Measurements from ENCODE around the gene GNB3.
"Not testable (repeated sequence)": the region's sequence is repeated elsewhere in the genome, so short reads cannot be mapped to it uniquely, and the experiment has no call there.

GNB3 gene

DNA sequence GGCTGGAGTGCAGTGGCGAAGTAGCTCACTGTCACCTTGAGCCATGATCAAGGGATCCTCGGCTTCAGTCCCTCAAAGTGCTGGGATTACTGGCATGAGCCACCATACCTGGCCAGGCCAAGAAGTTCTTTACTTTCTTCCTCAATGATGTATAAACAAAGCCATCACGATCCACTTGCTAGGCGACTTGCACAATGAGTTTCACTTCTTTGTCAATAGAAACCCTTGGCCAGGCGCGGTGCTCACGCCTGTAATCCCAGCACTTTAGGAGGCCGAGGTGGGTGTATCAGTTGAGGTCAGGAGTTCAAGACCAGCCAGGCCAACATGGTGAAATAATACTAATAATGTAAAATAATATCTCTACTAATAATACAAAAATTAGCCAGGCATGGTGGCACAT, 46.7 kb downstream of the GNB3 start:
- Histone ChIP-seq H3K79me2 (ENCODE audit: low read length) (no peaks in the 10 kb centered on the region), H3K4me2 (ENCODE audit: low read depth, low read length) (no peak overlapping the region), H3K36me3 (replicated peaks; ENCODE audit: insufficient read depth, low read length) (no peaks in the 10 kb centered on the region), H3K9me2 (replicated peaks; ENCODE audit: insufficient read depth, low read length) (no peaks in the 10 kb centered on the region), H3F3A (ENCODE audit: insufficient read depth, low read length) (peaks cover 9% of the 10 kb centered on the region; the same call in 1 of the 2 replicates), H3K27ac (ENCODE audit: low read length) (no peak overlapping the region), H4K20me1 (ENCODE audit: insufficient read depth, low read length) (no peaks in the 10 kb centered on the region), H3K4me3 (ENCODE audit: low read length) (no peak overlapping the region), H2AFZ (ENCODE audit: low read length) (no peak overlapping the region), H3K9me3 (replicated peaks; ENCODE audit: insufficient read depth, low read length) (no peaks in the 10 kb centered on the region), H3K9ac (ENCODE audit: low read length) (no peak overlapping the region), H3K4me1 (ENCODE audit: low read length) (peaks cover 11% of the 10 kb centered on the region), H3K27me3 (replicated peaks; ENCODE audit: insufficient read depth, low read length) (no peaks in the 10 kb centered on the region)
- no peak for DNase-seq
- TF ChIP-seq EZH2phosphoT487 (IDR thresholded peaks at IDR 0.05; ENCODE audit: low read length): no peak

GRCh38 chr12:6888360-6888759, 47.6 kb downstream of the GNB3 start:
- no peaks in the 10 kb centered on the region for H3K79me2 ChIP-seq (ENCODE audit: low read length)
- no peaks in the 10 kb centered on the region for H3K9me3 ChIP-seq (replicated peaks; ENCODE audit: insufficient read depth, low read length)
- DNase-seq: no peak
- peaks cover 9% of the 10 kb centered on the region; the same call in 1 of the 2 replicates for H3F3A ChIP-seq (ENCODE audit: insufficient read depth, low read length)
- H3K36me3 ChIP-seq (replicated peaks; ENCODE audit: insufficient read depth, low read length): no peaks in the 10 kb centered on the region
- H3K4me3 ChIP-seq (ENCODE audit: low read length): no peak overlapping the region
- no peak overlapping the region for H2AFZ ChIP-seq (ENCODE audit: low read length)
- no peaks in the 10 kb centered on the region for H3K9me2 ChIP-seq (replicated peaks; ENCODE audit: insufficient read depth, low read length)
- no peak overlapping the region for H3K27ac ChIP-seq (ENCODE audit: low read length)
- H3K27me3 ChIP-seq (replicated peaks; ENCODE audit: insufficient read depth, low read length): no peaks in the 10 kb centered on the region
- H3K9ac ChIP-seq (ENCODE audit: low read length): no peak overlapping the region
- no peaks in the 10 kb centered on the region for H4K20me1 ChIP-seq (ENCODE audit: insufficient read depth, low read length)
- peaks cover 11% of the 10 kb centered on the region for H3K4me1 ChIP-seq (ENCODE audit: low read length)
- TF ChIP-seq, protein P1, sequence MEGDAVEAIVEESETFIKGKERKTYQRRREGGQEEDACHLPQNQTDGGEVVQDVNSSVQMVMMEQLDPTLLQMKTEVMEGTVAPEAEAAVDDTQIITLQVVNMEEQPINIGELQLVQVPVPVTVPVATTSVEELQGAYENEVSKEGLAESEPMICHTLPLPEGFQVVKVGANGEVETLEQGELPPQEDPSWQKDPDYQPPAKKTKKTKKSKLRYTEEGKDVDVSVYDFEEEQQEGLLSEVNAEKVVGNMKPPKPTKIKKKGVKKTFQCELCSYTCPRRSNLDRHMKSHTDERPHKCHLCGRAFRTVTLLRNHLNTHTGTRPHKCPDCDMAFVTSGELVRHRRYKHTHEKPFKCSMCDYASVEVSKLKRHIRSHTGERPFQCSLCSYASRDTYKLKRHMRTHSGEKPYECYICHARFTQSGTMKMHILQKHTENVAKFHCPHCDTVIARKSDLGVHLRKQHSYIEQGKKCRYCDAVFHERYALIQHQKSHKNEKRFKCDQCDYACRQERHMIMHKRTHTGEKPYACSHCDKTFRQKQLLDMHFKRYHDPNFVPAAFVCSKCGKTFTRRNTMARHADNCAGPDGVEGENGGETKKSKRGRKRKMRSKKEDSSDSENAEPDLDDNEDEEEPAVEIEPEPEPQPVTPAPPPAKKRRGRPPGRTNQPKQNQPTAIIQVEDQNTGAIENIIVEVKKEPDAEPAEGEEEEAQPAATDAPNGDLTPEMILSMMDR (IDR thresholded peaks at IDR 0.05; ENCODE audit: low read length): no peak
- no peak for TF ChIP-seq EZH2 (optimal IDR thresholded peaks at IDR 0.05; ENCODE audit: low read depth, low read length)
- no peak for TF ChIP-seq EZH2phosphoT487 (IDR thresholded peaks at IDR 0.05; ENCODE audit: low read length)
- no peak overlapping the region for H3K4me2 ChIP-seq (ENCODE audit: low read depth, low read length)

DNA sequence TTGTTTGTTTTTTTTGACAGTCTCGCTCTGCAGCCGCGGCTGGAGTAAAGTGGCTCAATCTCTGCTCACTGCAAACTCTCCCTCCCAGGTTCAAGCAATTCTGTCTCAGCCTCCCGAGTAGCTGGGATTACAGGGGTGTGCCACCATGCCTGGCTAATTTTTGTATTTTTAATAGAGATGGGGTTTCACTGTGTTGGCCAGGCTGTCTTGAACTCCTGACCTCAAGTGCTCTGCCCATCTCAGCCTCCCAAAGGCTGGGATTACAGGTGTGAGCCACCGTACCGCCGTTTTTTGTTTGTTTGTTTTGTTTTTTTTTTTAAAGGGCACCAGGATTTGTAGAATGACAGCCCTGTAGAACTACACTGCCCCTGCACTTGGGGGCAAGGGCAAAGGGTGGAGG, 48.1 kb downstream of the GNB3 start:
- not testable (repeated sequence) for H3K36me3 ChIP-seq (replicated peaks; ENCODE audit: insufficient read depth, low read length); H3F3A ChIP-seq (ENCODE audit: insufficient read depth, low read length); H3K4me3 ChIP-seq (ENCODE audit: low read length); H3K9me3 ChIP-seq (replicated peaks; ENCODE audit: insufficient read depth, low read length); H3K9ac ChIP-seq (ENCODE audit: low read length); H3K79me2 ChIP-seq (ENCODE audit: low read length); H3K4me2 ChIP-seq (ENCODE audit: low read depth, low read length); H3K9me2 ChIP-seq (replicated peaks; ENCODE audit: insufficient read depth, low read length); H3K27me3 ChIP-seq (replicated peaks; ENCODE audit: insufficient read depth, low read length); H2AFZ ChIP-seq (ENCODE audit: low read length); H4K20me1 ChIP-seq (ENCODE audit: insufficient read depth, low read length); H3K27ac ChIP-seq (ENCODE audit: low read length); DNase-seq
- peaks cover 11% of the 10 kb centered on the region for H3K4me1 ChIP-seq (ENCODE audit: low read length)

DNA sequence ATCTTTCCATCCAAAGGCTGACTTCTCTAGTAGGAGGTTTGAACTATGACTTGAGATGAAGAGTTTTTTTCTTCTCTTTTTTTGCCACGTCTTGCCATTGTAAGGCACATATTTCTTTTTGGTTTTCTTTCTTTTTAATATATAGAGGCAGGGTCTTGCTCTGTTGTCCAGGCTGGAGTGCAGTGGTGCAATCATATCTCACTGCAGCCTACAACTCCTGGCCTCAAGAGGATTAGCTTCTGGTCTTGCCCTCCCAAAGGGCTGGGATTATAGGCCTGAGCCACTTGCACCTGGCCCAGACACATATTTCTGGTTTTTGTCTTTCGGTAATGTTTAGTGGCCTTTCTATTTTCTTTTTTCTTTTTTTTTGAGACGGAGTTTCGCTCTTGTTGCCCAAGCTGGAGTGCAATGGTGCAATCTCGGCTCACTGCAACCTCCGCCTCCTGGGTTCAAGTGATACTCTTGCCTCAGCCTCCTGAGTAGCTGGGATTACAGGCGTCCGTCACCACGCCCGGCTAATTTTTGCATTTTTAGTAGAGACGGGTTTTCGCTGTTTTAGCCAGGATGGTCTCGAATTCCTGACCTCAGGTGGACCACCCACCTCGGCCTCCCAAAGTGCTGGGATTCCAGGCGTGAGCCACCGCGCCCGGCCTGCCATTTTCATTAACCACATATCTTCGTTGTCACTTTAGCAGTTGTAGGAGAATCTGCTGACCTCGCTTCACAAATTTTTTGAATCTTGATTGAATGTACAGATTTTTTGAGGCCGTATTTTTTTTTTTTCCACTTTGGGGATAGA, 49.2 kb downstream of the GNB3 start:
- not testable (repeated sequence) for H4K20me1 ChIP-seq (ENCODE audit: insufficient read depth, low read length); H3K9me3 ChIP-seq (replicated peaks; ENCODE audit: insufficient read depth, low read length); H3K79me2 ChIP-seq (ENCODE audit: low read length); H3K4me3 ChIP-seq (ENCODE audit: low read length); H3K27me3 ChIP-seq (replicated peaks; ENCODE audit: insufficient read depth, low read length); H3K9me2 ChIP-seq (replicated peaks; ENCODE audit: insufficient read depth, low read length); H3K9ac ChIP-seq (ENCODE audit: low read length); H3K36me3 ChIP-seq (replicated peaks; ENCODE audit: insufficient read depth, low read length); DNase-seq; H2AFZ ChIP-seq (ENCODE audit: low read length); H3F3A ChIP-seq (ENCODE audit: insufficient read depth, low read length)
- Histone ChIP-seq H3K27ac (ENCODE audit: low read length) (peak overlapping the region; percentile 75; the same call in 1 of the 2 replicates), H3K4me1 (ENCODE audit: low read length) (peaks cover 11% of the 10 kb centered on the region), H3K4me2 (ENCODE audit: low read depth, low read length) (peak overlapping the region; percentile 86; the same call in 1 of the 2 replicates)
